HG03439 (cell line): ENCODE measurements around the gene LRRN2.
"Not testable (repeated sequence)": the region's sequence is repeated elsewhere in the genome, so short reads cannot be mapped to it uniquely, and the experiment has no call there.

Source experiments
- ATAC-seq: cut with Tn5 transposase; IDR thresholded peaks from one replicate; pipeline ENCODE4 v1.9.1; 2021; ENCODE audit warnings: mild to moderate bottlenecking, moderate library complexity; ENCODE audit not compliant: unreplicated experiment

LRRN2 gene

DNA sequence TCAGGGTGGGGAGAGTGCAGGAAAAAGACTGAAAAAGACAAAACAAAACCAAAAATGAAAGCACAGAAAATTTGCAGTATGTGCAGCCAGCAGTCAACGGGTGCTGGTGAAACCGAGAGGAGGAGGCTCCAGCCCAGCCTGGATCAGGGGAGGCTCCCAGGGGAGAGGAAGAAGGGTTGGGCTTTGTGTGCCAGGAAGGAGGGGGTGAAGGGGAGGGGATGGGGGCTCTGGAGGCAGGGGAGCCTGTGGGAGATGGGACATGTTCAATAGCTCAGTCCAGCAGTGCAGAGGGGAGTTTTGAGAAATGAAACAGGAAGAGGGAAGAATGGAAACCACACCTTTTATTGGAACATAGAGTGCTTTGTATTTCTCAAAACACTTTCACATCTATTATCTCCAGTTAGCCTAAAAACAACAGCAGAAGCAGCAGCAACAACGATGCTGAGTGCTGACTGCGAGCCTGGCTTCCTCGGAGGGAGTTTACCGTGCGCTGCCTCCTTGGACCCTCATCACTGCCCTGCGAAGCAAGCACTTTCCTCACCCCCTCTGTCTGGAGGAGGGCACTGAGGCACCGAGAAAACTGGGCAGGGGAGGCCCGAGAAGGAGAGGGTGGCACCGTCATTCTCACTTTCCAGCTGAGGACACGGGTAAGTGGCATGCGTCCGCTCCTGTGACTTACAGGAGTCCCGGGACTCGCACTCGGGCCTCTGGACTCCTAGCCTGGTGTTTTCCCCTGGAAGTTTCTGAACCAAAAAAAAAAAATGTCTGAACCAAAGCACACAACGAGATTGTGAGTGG is 106.5 kb downstream of the LRRN2 start:
- peak; percentile 57 for ATAC-seq

DNA sequence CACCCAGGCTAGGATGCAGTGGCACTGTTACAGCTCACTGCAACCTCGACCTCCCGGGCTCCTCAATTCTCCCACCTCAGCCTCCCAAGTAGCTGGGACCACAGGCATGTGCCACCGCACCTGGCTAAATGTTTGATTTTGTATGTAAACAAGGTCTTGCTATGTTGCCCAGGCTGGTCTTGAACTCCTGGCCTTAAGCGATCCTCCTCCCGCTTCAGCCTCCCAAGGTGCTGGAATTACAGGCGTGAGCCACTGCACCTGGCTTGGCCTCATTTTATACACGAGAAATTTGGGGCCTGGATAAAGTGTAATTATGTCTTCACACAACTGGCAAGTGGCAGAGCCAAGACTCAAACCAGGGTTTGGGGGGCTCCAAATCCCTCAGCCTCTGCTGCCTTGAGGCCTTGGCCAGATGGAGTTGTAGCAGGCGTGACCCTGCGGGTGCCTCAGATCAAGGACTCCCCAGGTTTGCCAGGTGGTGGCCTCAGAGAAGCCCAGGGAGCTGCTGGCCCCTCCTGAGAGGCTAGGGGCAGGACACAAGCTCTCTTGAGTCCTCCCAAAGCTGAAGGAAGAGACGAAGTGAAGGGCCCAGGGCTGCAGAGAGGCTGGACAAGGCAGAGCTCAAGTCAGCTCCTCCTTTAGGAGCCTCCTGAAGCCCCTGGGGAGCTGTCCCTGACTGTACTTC is 107.6 kb downstream of the LRRN2 start:
- ATAC-seq = no peak

DNA sequence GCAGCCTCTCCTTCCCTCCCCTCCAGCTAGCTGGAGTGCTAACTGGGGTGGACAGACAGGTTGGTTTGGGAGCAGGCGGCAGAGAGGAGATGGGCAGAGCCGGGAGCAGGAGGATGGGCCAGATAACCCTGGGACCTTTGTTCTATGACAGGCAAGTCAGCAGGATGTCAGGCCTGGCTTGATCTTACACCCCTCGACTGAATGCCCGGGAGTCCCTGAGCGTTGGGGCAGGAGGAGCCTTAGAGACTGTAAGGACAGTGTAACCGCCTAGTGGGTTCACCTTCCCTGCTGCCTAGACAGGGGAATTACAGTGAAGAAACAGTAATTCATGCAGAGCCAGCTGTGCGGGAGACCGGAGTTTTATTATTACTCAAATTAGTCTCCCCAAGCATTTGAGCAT is 109.1 kb downstream of the LRRN2 start:
- ATAC-seq = no peak

DNA sequence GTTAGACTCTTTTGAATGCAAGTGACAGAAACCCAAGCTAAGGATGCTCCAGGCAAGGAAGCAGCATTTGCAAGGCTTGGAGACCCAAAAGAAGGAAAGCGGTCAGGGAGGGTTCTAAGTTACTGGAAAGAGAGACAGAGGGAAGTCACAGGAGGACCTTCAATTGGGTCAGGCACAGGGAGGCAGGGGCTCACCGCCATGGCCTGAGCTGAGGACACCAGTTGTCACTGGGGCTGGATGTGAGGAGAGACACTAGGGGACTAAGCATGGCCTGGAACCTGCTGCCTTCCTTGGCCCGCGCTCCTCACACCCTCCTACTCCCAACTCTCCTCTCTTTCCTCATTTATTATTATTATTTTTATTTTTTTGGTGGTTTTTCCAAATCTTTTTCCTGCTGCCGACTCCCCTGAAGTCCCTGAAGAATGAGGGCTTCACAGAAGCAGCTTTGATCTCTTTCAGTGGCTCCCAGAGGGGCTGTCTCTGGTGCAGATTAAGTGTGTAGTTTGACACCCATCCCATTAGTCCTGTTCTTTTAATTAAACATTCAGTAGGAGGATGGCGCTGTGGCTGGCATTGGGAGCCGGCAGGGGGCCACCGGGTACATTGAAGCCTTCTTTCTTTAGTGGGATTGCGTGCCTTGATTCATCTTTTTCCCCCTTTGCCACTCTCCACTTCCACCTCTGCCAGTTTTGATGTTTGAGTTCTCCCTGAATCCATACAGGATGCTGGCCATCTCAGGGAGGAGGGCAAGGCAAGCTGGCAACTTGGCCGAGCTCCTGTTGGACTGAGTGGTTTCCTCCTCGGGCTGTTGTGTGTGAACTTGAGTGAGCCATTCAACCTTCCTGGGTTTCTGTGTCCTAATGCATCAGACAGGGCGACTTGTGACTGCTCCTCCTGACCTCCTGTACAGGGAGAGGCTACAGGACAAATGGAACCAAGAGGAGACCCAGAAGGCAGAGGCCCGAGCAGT is 110.0 kb downstream of the LRRN2 start:
- no peak for ATAC-seq

DNA sequence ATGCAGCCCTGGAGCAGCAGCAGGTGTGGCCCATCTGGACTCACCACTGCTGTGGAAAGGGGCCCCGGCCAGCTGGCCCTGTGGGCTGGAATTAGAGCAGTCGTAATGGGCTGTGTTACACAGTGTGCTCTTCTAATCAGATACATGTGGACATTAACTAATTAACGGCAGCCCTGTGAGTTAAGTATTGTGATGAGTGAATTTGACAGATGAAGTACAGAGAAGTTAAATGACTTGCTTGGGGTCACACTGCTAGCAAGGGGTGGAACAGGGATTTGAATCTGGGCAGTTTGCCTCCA is 110.7 kb downstream of the LRRN2 start:
- no peak for ATAC-seq

DNA sequence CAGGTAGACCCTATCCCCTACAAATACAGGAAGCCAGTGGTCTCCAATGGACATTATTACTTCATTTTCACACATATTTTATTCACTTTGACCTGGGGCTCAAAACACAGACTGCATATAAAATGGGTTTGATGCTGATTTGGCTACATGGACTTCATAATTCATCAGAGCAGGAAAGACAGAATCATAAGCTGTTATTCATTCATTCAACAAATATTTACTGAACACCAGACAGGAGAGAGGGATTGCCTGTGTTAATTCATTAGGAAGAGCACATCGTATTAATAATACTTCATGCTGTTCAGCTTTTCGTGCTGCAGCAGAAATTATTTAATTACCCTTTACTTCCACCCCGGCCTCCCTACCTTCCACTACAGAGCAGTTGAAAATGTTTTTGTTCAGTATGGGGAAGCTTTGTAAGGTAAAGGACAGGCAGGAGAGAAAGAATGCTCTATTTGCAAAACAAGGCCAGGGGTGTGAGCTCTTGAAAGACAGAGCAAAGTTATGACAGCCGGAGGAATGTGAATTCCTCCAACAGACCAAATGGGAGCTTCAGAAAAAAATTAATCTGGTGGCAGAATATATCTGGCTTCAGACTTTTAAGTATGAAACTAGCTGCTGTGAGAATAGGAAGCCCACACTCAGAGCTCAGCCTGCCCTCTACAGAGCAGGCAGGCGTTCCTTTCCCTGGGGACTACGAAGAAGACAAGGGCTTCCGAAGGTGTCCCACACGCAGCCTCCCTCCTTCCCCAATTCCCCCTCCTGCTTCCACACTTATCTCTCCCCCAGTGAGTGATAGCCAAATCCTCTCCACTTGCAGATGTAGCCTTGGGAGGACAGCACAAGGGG is 111.3 kb downstream of the LRRN2 start:
- no peak for ATAC-seq

DNA sequence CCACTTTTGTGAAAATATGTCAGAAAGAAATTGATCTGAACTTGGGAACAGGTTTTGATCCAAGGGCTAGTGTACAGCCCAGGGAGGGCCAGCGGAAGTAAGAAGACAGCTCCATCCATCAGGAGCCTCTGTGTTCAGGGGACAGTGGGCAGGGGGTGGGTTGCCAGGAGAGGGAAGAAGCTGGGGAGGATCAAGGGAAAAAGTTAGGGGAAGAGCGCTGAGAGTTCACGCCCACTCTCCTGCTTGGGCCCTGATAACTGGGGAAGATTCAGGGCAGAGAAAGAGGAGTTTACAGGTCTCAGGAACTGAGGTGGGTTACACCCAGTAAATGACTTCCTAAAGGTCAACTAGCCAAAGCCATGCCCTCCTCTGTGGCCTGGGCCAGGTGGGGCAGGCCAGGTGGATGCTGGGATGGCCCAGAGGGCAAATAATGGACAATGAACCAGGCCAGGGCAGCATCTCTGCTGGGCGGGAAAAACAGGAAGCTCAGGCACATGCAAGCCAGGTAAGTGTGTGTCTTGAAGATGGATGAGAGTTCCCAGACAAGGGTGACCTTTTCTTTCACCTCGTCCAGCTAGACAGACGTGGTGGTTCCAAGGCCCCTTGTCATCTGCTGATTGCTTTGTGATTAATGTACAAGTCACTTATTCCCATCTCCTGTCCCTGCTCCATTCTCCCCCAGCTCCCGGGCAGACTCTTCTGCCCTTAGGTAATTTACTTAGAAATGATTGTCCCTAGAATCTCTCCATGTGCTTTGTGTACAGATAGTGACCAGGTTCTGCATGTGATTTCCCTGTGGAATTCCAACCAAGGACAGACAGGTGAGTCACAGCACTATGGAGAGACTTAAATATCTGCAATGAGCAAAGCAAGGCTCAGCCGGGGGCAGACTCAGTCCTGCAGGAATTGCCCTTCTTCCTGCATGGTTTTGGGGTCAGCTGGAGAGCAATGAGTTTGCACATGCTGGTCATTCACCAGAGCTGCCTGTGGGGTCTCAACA is 112.3 kb downstream of the LRRN2 start:
- no peak for ATAC-seq

DNA sequence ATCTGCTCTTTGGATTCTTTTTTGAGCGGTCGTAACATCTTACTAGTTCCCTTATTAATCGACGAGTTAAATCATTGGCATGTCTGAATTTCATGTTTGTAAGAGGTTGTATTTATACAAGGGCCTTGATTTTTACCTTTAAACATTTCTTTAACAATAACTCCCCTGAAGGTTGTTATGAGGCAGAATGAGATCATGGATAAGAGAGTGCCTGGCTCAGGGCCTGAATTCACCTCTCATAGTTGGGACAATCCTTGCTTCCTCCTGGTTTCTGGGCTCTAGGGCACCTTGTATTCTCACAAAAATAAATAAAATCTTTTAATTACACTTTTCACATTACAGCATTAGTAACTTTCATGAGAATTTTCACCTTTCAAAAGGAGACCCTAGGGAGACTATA is 113.9 kb downstream of the LRRN2 start:
- no peak for ATAC-seq

DNA sequence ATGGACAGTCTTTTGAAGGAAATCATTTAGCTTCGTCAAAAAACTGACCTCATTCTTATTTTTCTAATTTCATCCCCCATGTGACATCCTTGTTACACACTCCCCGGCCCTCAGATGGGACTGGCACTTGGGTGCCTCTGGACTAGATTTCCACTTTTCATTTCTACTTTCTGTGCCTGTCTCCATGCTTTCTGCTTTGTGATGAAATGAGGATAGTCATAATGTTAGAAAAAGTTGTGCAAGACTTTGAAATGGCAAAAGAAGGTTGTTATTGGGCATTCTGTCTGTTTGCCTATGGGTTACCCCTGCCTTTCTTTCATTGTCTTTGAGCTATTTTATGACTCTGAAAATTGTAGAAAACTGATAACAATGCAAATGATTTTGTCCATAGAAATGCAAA is 114.4 kb downstream of the LRRN2 start:
- ATAC-seq = no peak

DNA sequence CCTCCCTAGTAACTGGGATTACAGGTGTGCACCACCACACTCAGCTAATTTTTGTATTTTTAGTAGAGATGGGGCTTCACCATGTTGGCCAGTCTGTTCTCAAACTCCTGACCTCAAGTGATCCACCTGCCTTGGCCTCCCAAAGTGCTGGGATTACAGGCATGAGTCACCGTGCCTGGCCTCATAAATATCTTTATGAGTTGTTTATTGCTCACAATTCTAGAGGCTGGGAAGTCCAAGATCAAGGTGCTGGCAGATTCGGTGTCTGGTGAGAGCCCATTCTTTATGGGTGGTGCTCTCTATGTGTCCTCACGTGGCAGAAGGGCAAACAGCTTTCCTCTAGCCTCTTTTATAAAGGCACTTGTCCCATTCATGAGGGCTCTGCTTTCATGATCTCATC is 115.5 kb downstream of the LRRN2 start:
- not testable (repeated sequence) for ATAC-seq

DNA sequence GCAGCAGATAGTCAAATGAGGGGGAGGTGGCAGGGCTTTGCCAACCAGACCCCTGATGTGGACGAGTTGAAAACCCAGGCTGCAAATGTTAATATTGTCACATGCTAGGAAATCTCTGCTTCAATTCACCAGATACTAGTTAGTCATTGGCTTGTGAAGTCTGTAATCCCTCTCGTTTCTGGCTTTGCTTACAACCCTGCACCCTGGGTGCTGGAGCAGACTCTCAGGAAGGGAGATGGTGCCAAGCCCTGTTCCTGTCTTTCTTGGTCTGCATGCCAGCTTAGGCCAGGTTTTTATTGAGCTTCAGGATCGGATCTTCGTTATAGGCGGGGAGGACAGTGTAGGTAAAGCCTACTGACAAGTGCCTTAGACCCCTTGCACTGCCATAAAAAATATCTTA is 116.1 kb downstream of the LRRN2 start:
- no peak for ATAC-seq

DNA sequence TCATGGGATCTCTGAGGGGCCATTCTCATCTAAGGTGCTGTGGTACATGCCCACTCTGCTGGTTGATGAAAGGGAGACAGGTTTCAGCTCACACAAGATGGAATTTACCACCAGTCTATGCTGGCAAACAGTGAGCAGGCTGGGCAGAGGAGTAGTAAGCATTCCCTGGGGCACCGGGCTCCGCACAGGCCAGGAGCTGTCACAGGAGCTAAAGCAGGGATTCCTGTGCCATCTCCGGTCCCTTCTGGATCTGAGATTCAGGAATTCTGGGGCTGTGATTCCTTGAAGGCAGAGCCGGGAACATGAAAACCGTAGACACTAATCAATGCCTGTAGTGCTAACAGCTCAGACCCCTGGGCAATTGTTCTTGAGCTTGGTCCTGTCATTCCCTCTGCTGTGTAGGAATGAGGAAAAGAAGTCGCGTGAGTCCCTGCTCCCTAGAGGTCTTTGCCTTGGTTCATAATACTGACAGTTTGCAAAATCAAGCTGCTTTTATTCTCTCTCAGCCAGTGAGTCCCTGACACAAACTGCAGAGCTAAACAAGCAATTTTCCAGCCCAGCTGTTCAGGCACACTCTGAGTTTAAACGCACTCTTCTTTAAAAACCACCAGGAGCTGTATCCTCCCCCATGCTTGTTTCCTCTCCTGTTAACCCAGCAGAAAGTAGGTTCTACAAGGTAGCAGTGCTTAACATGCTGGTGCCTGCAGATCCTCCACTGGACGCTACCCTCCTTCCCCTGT is 116.8 kb downstream of the LRRN2 start:
- no peak for ATAC-seq
